Panc1 (cell line): Measurements from ENCODE around the gene NLRC5.

Experiments used
- CTCF ChIP-seq: fragments of 450-650 bp; IDR thresholded peaks from 2 replicates; pipeline ENCODE4 v1.5.1; 2017; ENCODE audit warnings: mild to moderate bottlenecking
- REST ChIP-seq, 2 experiments: IDR thresholded peaks; 2 replicates each; pipeline ENCODE4 v1.6.1; 2011 to 2012; ENCODE audit warnings: low read depth in 2 of 2, control low read depth in 1 of 2, low read length in 1 of 2, mild to moderate bottlenecking in 1 of 2, moderate library complexity in 1 of 2; ENCODE audit not compliant: insufficient read depth in 1 of 2
- TCF7L2 ChIP-seq: IDR thresholded peaks from 2 replicates; pipeline ENCODE4 v1.6.1; 2011; ENCODE audit warnings: mild to moderate bottlenecking, low read depth, low read length, inconsistent platforms

GRCh38 chr16:57032931-57033330 is 43.6 kb downstream of the NLRC5 start:
- TF ChIP-seq CTCF = no peak
- TF ChIP-seq TCF7L2 = no peak
- no peak for TF ChIP-seq REST (IDR thresholded peaks at IDR 0.05; ENCODE audit: insufficient read depth in 1 of 2, low read depth in 2 of 2, low read length in 1 of 2)
